ENCODE measurements around the gene FAM162A. TPM values are rescaled to one million over a fixed set of nuclear protein-coding genes. Genes with fewer than 3 reads are reported as not detected.

Gene FAM162A, protein sequence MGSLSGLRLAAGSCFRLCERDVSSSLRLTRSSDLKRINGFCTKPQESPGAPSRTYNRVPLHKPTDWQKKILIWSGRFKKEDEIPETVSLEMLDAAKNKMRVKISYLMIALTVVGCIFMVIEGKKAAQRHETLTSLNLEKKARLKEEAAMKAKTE
- 24.1 TPM for polyA plus RNA-seq (2013, experiment 1 of 2)
- polyA plus RNA-seq (2013, experiment 2 of 2), result 24.0 TPM

DNA sequence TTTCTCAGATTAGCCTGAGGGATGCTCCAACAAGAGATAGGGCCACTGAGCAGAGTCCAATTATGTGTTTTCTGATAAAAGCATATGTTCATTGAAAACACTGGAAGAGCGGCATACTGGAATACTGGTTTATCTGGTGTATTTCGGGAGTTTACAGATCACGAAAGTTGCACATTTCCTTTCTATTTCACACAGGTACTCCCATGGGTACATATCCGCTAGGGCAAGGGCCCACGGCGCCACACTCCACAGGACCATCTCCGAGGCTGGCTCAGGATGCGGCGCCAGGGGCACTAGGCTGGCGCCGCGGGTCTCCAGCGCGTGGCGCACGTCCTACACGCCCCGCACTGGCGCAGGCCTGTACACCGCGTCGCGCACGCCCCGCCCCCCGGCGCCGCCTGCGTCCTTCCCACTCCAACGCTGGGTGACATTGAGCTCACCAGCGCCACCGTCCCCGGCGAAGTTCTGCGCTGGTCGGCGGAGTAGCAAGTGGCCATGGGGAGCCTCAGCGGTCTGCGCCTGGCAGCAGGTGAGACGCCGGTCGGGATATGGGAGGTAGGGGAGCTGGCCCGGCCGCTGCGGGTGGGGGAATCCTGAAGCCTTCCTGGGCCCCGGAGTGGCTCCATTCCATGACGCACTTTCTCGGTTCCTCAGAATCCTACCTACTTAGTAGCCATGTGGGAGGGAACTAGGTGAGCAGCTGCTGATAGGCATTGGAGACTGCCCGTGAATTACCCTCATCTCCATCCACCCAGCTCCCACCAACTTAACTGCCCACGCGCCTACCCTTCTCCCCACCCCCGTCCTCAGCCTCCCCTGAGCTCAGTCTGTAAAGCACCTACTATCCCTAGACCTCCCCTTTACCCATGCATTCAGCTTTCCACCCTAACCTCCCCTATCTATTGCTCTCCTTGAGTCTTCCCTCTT, at the start of gene FAM162A:
Gene FAM162A (plus strand): TSS at position 412 of the 927 bp plus-strand sequence. CDS start 84 bp downstream, at position 496.
- Histone ChIP-seq H2BK15ac (replicated peaks; ENCODE audit: low read depth) (no peak within 1 kb of the TSS), H3K27me3 (ENCODE audit: insufficient read depth, low read length, poor library complexity) (no peaks in the 10 kb centered on the region), H2AK5ac (ENCODE audit: low read length) (no peak within 1 kb of the TSS), H3K79me2 (ENCODE audit: control insufficient read depth, insufficient read depth, low read length) (peaks cover 20% of the 10 kb centered on the region), H3K36me3 (ENCODE audit: control insufficient read depth, insufficient read depth, low read length) (no peaks in the 10 kb centered on the region), H3K4me3 (ENCODE audit: low read length) (peak within 1 kb of the TSS; percentile 61), H3K4me2 (ENCODE audit: low read length) (peak within 1 kb of the TSS; percentile 64), H3K9ac (ENCODE audit: low read length) (peak within 1 kb of the TSS; percentile 73), H4K8ac (ENCODE audit: low read depth, low read length) (peak within 1 kb of the TSS; percentile 79), H2BK120ac (ENCODE audit: low read depth, low read length) (no peak within 1 kb of the TSS), H2BK5ac (ENCODE audit: low read length) (no peak within 1 kb of the TSS), H3K79me1 (ENCODE audit: low read length) (peaks cover 3% of the 10 kb centered on the region), H3K4me1 (ENCODE audit: control insufficient read depth, low read depth, low read length) (no peaks in the 10 kb centered on the region), H3K27ac (ENCODE audit: low read depth, low read length) (peak within 1 kb of the TSS; percentile 6), H3K4ac (ENCODE audit: low read depth, low read length) (peak within 1 kb of the TSS; percentile 18), H3K18ac (ENCODE audit: low read length) (no peak within 1 kb of the TSS), H4K5ac (ENCODE audit: low read length) (peak within 1 kb of the TSS; percentile 35), H3K23ac (ENCODE audit: low read length) (no peak within 1 kb of the TSS), H3K56ac (ENCODE audit: low read length) (peak within 1 kb of the TSS; percentile 89)
- no CpG with 5 or more reads among the region's 52 CpGs for WGBS (ENCODE audit: extremely low coverage, insufficient coverage, low lambda C conversion rate)
- peak; percentile 97 for DNase-seq

DNA sequence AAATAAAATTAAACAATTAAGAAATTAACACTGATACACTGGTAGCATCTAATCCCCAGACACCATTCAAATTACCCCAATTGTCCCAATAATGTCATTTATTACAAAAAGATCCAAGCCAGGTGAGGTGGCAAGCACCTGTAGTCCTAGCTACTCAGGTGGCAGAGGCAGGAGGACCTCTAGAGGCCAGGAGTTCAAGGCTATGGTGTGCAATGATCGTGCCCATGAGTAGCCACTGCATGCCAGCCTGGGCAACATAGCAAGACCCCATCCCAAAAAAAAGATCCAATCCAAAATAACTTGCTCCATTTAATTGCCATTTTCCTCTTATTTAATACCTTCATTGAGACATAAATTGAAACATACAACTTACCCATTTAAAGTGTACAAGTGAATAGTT, 41.2 kb upstream of the FAM162A start:
- H3K79me1 ChIP-seq (ENCODE audit: low read length), result no peaks in the 10 kb centered on the region
- WGBS (ENCODE audit: extremely low coverage, insufficient coverage, low lambda C conversion rate), result no CpG with 5 or more reads among the region's 1 CpG
- H3K9ac ChIP-seq (ENCODE audit: low read length), result no peak overlapping the region
- no peak overlapping the region for H4K5ac ChIP-seq (ENCODE audit: low read length)
- H3K18ac ChIP-seq (ENCODE audit: low read length), result no peak overlapping the region
- no peak overlapping the region for H3K4me3 ChIP-seq (ENCODE audit: low read length)
- no peaks in the 10 kb centered on the region for H3K27me3 ChIP-seq (ENCODE audit: insufficient read depth, low read length, poor library complexity)
- H2AK5ac ChIP-seq (ENCODE audit: low read length), result no peak overlapping the region
- H3K79me2 ChIP-seq (ENCODE audit: control insufficient read depth, insufficient read depth, low read length), result no peaks in the 10 kb centered on the region
- no peak overlapping the region for H3K4me2 ChIP-seq (ENCODE audit: low read length)
- H3K27ac ChIP-seq (ENCODE audit: low read depth, low read length), result no peak overlapping the region
- no peak overlapping the region for H2BK120ac ChIP-seq (ENCODE audit: low read depth, low read length)
- no peak overlapping the region for H3K4ac ChIP-seq (ENCODE audit: low read depth, low read length)
- H3K23ac ChIP-seq (ENCODE audit: low read length), result no peak overlapping the region
- no peak overlapping the region for H4K8ac ChIP-seq (ENCODE audit: low read depth, low read length)
- no peak overlapping the region for H2BK15ac ChIP-seq (replicated peaks; ENCODE audit: low read depth)
- no peaks in the 10 kb centered on the region for H3K4me1 ChIP-seq (ENCODE audit: control insufficient read depth, low read depth, low read length)
- H2BK5ac ChIP-seq (ENCODE audit: low read length), result no peak overlapping the region
- H3K56ac ChIP-seq (ENCODE audit: low read length), result no peak overlapping the region
- no peaks in the 10 kb centered on the region for H3K36me3 ChIP-seq (ENCODE audit: control insufficient read depth, insufficient read depth, low read length)
- DNase-seq, result no peak

DNA sequence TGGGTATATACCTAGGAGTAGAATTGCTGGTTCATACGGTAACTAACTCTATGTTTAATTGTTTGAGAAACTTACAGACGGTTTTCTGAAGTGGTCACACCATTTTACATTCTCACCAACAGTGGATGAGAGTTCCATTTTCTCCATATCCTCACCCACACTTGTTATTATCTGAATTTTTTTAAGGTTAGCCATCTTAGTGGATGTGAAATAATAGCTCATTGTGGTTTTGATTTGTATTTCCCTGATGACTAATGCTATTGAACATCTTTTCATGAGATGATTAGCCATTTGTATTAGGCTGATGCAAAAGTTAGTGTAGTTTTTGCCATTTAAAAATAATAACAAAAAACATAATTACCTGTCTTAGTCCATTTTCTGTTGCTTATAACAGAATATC, 40.3 kb upstream of the FAM162A start:
- Histone ChIP-seq H2AK5ac (ENCODE audit: low read length) (no peak overlapping the region), H3K79me1 (ENCODE audit: low read length) (no peaks in the 10 kb centered on the region), H3K4me3 (ENCODE audit: low read length) (no peak overlapping the region), H3K9ac (ENCODE audit: low read length) (no peak overlapping the region), H4K8ac (ENCODE audit: low read depth, low read length) (no peak overlapping the region), H3K27ac (ENCODE audit: low read depth, low read length) (no peak overlapping the region), H2BK120ac (ENCODE audit: low read depth, low read length) (no peak overlapping the region), H3K4me1 (ENCODE audit: control insufficient read depth, low read depth, low read length) (no peaks in the 10 kb centered on the region), H3K4ac (ENCODE audit: low read depth, low read length) (no peak overlapping the region), H3K4me2 (ENCODE audit: low read length) (no peak overlapping the region), H3K27me3 (ENCODE audit: insufficient read depth, low read length, poor library complexity) (no peaks in the 10 kb centered on the region), H3K79me2 (ENCODE audit: control insufficient read depth, insufficient read depth, low read length) (no peaks in the 10 kb centered on the region), H2BK15ac (replicated peaks; ENCODE audit: low read depth) (no peak overlapping the region), H4K5ac (ENCODE audit: low read length) (no peak overlapping the region), H3K56ac (ENCODE audit: low read length) (no peak overlapping the region), H3K18ac (ENCODE audit: low read length) (no peak overlapping the region), H3K23ac (ENCODE audit: low read length) (no peak overlapping the region), H3K36me3 (ENCODE audit: control insufficient read depth, insufficient read depth, low read length) (no peaks in the 10 kb centered on the region), H2BK5ac (ENCODE audit: low read length) (no peak overlapping the region)
- no CpG with 5 or more reads among the region's 2 CpGs for WGBS (ENCODE audit: extremely low coverage, insufficient coverage, low lambda C conversion rate)
- no peak for DNase-seq

DNA sequence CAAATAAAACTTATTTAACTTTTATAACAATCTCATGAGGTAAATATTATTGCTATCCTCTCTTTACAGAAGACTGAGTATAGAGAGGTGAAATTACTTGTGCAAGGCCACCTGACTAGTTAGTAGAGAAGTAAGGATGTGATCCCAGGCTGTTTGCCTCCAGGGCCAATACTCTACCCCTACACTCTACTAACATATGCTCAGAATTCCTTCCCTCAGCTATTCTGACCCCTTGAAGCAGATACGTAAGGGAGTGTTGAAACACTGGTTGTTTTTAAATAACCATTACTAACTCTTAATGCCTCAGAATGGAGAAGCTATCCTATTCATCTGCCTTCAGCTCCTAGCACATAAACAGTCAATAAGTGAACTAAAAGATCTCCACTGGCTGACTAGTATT, 34.8 kb upstream of the FAM162A start:
- no peak overlapping the region for H3K4ac ChIP-seq (ENCODE audit: low read depth, low read length)
- no peak overlapping the region for H2AK5ac ChIP-seq (ENCODE audit: low read length)
- H3K4me2 ChIP-seq (ENCODE audit: low read length), result no peak overlapping the region
- no peak for DNase-seq
- H3K36me3 ChIP-seq (ENCODE audit: control insufficient read depth, insufficient read depth, low read length), result no peaks in the 10 kb centered on the region
- H4K5ac ChIP-seq (ENCODE audit: low read length), result no peak overlapping the region
- no peak overlapping the region for H2BK15ac ChIP-seq (replicated peaks; ENCODE audit: low read depth)
- H3K27ac ChIP-seq (ENCODE audit: low read depth, low read length), result no peak overlapping the region
- H3K4me3 ChIP-seq (ENCODE audit: low read length), result no peak overlapping the region
- no peaks in the 10 kb centered on the region for H3K27me3 ChIP-seq (ENCODE audit: insufficient read depth, low read length, poor library complexity)
- H2BK5ac ChIP-seq (ENCODE audit: low read length), result no peak overlapping the region
- H3K18ac ChIP-seq (ENCODE audit: low read length), result no peak overlapping the region
- H3K9ac ChIP-seq (ENCODE audit: low read length), result no peak overlapping the region
- no peak overlapping the region for H3K23ac ChIP-seq (ENCODE audit: low read length)
- no CpG with 5 or more reads among the region's 1 CpG for WGBS (ENCODE audit: extremely low coverage, insufficient coverage, low lambda C conversion rate)
- no peaks in the 10 kb centered on the region for H3K79me2 ChIP-seq (ENCODE audit: control insufficient read depth, insufficient read depth, low read length)
- no peaks in the 10 kb centered on the region for H3K79me1 ChIP-seq (ENCODE audit: low read length)
- no peaks in the 10 kb centered on the region for H3K4me1 ChIP-seq (ENCODE audit: control insufficient read depth, low read depth, low read length)
- no peak overlapping the region for H4K8ac ChIP-seq (ENCODE audit: low read depth, low read length)
- H2BK120ac ChIP-seq (ENCODE audit: low read depth, low read length), result no peak overlapping the region
- H3K56ac ChIP-seq (ENCODE audit: low read length), result no peak overlapping the region

DNA sequence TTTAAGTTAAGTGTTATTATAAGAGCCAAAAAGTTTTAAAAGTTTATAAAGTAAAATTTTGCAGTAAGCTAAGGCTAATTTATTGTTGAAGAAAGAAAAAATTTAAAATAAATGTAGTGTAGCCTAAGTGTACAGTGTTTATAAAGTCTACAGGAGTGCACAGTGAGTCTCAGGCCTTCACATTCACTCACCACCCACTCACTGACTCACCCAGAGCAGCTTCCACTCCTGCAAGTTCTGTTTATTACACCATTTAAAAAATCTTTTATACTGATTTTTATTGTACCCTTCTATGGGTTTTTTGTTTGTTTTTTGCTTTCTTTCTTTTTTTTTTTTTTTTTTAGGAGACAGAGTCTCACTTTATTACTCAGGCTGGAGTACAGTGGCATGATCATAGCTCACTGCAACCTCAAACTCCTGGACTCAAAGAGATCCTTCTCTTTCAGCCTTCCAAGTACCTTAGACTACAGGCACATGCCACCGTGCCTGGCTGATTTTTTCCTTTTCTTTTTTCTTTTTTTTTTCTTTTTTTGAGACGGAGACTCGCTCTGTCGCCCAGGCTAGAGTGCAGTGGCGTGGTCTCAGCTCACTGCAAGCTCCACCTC, 33.1 kb upstream of the FAM162A start:
- Histone ChIP-seq H2AK5ac (ENCODE audit: low read length) (no peak overlapping the region), H3K4ac (ENCODE audit: low read depth, low read length) (no peak overlapping the region), H3K4me2 (ENCODE audit: low read length) (no peak overlapping the region), H3K23ac (ENCODE audit: low read length) (no peak overlapping the region), H2BK120ac (ENCODE audit: low read depth, low read length) (no peak overlapping the region), H4K5ac (ENCODE audit: low read length) (no peak overlapping the region), H3K79me1 (ENCODE audit: low read length) (no peaks in the 10 kb centered on the region), H3K56ac (ENCODE audit: low read length) (no peak overlapping the region), H3K9ac (ENCODE audit: low read length) (no peak overlapping the region), H4K8ac (ENCODE audit: low read depth, low read length) (no peak overlapping the region), H3K27me3 (ENCODE audit: insufficient read depth, low read length, poor library complexity) (no peaks in the 10 kb centered on the region), H3K79me2 (ENCODE audit: control insufficient read depth, insufficient read depth, low read length) (no peaks in the 10 kb centered on the region), H2BK5ac (ENCODE audit: low read length) (no peak overlapping the region), H2BK15ac (replicated peaks; ENCODE audit: low read depth) (no peak overlapping the region), H3K4me3 (ENCODE audit: low read length) (no peak overlapping the region), H3K27ac (ENCODE audit: low read depth, low read length) (no peak overlapping the region), H3K4me1 (ENCODE audit: control insufficient read depth, low read depth, low read length) (no peaks in the 10 kb centered on the region), H3K36me3 (ENCODE audit: control insufficient read depth, insufficient read depth, low read length) (no peaks in the 10 kb centered on the region), H3K18ac (ENCODE audit: low read length) (no peak overlapping the region)
- DNase-seq, result no peak
- WGBS (ENCODE audit: extremely low coverage, insufficient coverage, low lambda C conversion rate), result no CpG with 5 or more reads among the region's 5 CpGs
